Erythroblast (primary cell): ENCODE results near the gene ARHGEF39.
"Not testable (repeated sequence)": the region's sequence is repeated elsewhere in the genome, so short reads cannot be mapped to it uniquely, and the experiment has no call there.

Source experiments
- DNase-seq, 2 experiments: peaks; one replicate each; lab custom pipeline; 2025; lab: John Stamatoyannopoulos, UW
- GATA1 ChIP-seq: IDR thresholded peaks from 2 replicates; pipeline ENCODE4 v1.6.1; 2011; ENCODE audit warnings: low read depth, mild to moderate bottlenecking, control low read depth, low read length, moderate library complexity
- POLR2A ChIP-seq: IDR thresholded peaks from 2 replicates; pipeline ENCODE4 v1.6.1; 2011; ENCODE audit warnings: mild to moderate bottlenecking, low read length

Gene ARHGEF39

DNA sequence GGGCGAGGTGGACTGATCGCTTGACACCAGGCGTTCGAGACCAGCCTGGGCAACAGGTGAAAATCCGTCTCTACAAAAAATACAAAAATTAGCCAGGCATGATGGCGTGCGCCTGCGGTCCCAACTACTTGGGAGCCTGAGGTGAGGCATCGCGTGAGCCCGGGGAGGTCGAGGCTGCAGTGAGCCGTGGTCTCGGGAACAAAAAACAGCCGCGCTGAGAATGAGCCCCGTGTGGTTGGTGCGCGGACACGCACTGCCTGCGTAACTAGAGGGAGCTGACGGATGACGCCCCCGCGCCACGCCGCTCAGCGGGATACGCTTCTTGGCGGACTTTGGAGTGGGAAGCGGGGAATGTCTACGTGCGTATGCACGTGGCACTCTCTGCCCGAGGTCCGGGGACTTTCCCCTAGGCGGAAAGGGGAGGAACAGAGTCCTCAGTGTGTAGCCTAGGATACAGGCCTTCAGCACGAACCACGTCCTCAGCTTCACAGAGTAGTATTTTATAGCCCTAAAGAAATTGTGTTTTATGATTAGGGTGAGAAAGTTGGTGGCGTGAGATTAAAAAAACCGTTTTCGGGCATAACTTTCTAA is 7.4 kb downstream of the ARHGEF39 start, which contains the start of gene RMRP:
Gene RMRP, minus strand, starts transcription at position 474 of the 591 bp plus-strand sequence.
- peak; percentile 95 for DNase-seq
- TF ChIP-seq POLR2A (no peak), GATA1 (no peak)

- peak in 1 of 2 experiments; percentile 72 for DNase-seq
- no peak for TF ChIP-seq POLR2A
- TF ChIP-seq GATA1, result no peak
Measured at GRCh38 chr9:35656831-35657545, 8.0 kb downstream of the ARHGEF39 start.

DNA sequence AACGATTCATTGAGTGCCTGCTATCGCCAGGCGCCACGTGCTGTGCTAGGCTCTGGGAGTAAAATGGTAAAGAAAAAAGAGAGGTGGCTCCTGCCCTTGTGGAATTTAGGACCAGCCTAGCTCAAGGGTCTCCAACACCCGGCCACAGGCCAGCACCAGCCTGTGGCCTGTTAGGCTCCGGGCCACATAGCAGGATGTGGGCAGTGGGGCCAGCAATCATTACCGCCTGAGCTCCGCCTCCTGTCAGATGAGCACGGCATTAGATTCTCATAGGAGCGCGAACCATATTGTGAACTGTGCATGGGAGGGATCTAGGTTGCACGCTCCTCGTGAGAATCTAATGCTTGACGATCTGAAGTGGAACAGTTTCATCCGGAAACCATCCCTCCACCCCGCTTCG is 8.6 kb downstream of the ARHGEF39 start:
- DNase-seq, result no peak
- TF ChIP-seq GATA1, result no peak
- no peak for TF ChIP-seq POLR2A

GRCh38 chr9:35653611-35654010 is 11.4 kb downstream of the ARHGEF39 start:
- DNase-seq, result no peak
- TF ChIP-seq POLR2A (no peak), GATA1 (no peak)

DNA sequence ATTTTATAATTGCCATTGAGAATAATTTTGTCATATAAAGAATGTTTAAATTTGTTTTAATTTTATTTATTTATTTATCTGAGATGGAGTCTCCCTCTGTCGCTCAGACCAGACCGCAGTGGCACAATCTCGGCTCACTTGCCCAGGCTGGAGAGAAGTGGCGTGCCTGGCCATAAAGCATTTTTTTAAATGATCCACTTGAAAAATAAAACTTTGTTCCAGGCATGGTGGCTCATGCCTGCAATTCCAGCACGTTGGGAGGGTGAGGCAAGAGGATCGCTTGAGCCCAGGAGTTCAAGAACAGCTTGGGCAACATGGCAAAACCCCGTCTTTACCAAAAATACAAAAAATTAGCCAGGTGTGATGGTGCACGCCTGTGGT is 12.2 kb downstream of the ARHGEF39 start:
- no peak for DNase-seq
- TF ChIP-seq POLR2A, result no peak
- no peak for TF ChIP-seq GATA1

DNA sequence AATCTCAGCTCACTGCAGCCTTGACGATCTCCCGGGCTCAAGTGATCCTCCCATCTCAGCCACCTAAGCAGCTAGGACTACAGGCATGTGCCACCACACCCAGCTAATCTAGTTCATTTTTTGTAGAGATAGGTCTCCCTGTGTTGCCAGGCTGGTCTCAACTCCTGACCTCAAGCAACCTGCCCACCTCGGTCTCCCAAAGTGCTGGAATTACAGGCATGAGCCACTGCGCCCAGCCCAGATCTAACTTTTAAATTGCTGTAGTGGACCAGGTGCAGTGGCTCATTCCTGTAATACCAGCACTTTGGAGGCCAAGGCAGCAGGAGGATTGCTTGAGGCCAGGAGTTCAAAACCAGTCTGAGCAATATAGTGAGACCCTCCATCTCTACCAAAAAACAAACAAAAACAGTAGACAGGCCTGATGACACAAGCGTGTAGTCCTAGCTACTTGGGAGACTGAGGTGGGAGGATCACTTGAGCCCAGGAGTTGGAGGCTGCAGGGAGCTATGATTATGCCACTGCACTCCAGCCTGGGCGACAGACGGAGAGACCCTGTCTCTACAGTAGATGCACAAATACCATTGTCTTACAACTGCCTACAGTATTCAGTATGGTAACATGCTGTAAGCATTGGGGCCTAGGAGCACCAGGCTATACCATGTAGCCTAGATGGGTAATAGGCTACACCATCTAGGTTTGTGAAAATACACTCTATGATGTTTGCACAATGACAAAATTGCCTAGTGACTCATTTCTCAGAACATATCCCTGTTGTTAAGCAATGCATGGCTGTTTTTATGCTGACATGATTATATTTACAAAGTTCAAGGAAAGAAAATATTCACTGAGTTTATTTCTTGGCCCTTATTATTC is 12.8 kb downstream of the ARHGEF39 start:
- DNase-seq, result peak in 1 of 2 experiments; percentile 27
- TF ChIP-seq POLR2A, result no peak

DNA sequence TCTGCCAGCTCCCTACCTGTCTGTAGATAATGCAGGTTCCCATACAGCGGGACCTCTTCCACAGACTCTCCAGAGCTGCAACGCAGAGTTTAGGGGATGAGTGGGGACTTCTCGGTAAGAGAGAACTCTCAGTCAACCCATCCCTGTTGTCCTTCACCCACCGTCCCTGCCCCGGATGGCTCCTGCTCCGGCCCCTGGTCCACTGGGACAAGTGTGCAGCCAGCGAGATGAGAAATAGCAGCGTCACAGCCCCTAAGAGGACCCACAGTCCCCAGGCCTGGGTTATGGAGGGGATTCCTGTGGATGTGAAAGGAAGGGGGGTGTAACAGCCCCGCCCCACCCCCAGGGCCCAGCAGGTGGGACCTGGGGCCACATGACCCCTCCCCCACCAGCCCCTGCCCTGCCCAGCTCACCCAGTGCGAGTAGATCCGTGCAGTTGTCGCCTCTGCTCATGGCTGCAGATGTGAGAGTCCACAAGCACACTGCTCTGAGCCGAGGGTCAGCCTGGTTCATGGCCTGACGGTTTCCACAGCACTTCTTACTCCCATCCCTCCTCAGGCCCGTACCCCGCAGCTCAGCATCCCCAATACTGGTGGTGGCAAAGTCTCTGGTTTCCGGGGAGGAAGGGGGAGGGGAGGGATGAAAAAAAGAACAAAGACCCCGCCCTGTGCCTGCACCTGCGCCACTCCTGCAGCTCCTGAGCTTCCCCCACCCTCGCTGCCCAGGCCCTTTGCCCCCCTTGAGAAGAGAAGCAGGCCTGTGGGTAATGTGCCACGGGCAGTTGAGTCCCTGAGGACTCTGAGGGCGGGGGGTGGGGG is 14.4 kb downstream of the ARHGEF39 start, which contains the start of gene SIT1:
Gene SIT1, minus strand, starts transcription at position 591 of the 818 bp plus-strand sequence. Its CDS starts 78 bp downstream, at position 513.
- DNase-seq, result no peak
- TF ChIP-seq POLR2A (no peak), GATA1 (no peak)

GRCh38 chr9:35649431-35650340 is 15.3 kb downstream of the ARHGEF39 start:
- no peak for TF ChIP-seq GATA1
- TF ChIP-seq POLR2A, result no peak
- DNase-seq, result no peak

DNA sequence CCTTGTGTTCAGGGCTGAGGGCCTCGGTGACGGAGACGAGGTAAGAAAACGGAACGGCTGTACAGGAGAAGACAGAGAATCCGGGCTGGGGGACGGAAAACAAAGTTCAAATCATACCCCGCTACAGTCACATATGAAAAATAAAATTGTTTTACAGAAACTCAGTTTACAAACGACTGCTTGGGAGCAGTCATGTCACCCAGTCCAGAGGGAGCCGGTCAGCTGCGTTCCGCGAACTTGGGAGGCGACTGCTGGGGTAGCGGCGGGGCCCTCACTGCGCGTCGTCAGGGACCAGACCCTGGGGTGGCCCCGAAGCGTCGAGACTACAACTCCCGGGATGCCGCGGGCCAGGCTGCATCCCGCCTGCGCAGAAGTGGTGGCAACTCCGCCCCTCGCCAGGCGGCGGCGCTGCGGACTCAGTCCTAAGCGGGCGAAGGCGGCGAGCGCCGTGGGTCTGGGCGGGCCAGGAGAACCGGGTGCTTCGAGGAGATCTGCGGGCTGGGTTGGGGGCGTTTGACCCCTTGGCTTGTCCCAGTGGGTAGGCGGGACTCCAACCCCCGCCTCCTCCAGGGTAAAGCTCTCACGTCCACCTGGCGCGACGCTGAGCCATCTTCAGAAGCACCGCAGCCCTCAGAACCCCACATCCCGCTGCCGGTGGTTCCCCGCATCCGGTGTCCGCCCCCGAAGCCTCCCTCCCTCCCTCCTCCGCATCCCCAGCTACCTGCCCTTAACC is 18.3 kb downstream of the ARHGEF39 start:
- TF ChIP-seq GATA1, result no peak
- TF ChIP-seq POLR2A, result peak; percentile 49
- peak; percentile 87 to 94 for DNase-seq

- TF ChIP-seq POLR2A (no peak), GATA1 (no peak)
- DNase-seq, result no peak
Measured at GRCh38 chr9:35646153-35646532, 18.9 kb downstream of the ARHGEF39 start.

DNA sequence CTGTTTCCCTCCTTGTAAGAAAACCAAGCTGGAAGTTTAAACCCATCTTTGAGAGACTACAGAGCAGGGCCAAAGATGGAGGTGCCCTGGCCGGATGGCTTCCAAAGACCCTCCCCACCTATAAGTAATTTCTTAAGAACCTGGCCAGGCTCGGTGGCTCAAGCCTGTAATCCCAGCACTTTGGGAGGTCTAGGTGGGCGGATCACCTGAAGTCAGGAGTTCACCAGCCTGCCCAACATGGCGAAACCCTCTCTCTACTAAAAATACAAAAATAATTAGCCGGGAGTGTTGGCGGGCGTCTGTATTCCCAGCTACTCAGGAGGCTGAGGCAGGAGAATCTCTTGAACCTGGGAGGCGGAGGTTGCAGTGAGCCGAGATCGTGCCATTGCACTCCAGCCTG is 19.3 kb downstream of the ARHGEF39 start:
- not testable (repeated sequence) for DNase-seq

GRCh38 chr9:35643046-35643445 is 21.9 kb downstream of the ARHGEF39 start:
- DNase-seq, result no peak
- no peak for TF ChIP-seq POLR2A
- no peak for TF ChIP-seq GATA1

DNA sequence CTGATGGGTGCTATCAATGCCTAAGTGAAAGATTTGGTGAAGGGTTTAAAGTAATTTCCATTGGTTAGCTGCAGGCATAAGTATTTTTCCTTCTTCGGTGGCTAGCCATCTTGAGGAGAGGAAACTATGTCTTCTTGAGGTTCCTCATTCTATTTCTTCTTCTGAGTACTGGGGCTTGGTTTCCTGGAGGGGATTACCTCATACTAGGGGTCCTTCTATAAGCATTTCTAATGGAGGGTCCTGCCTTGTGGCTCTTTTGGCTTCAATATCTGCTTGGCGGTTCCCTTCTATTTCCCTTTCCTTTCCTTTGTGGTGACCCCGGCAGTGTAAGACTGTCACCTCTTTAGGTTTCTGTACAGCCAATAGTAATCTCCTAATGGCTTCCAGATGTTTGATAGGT is 23.5 kb downstream of the ARHGEF39 start:
- DNase-seq, result not testable (repeated sequence)

- DNase-seq, result not testable (repeated sequence)
Measured at GRCh38 chr9:35640431-35640830, 24.6 kb downstream of the ARHGEF39 start.
